K562 (cell line): ENCODE results near the gene RAB6B. TPM values are rescaled to one million over a fixed set of nuclear protein-coding genes. Genes with fewer than 3 reads are reported as not detected.

Experiments
- ATAC-seq: fragments of 200-7000 bp; cut with Tn5 transposase; 3 replicates; pipeline ENCODE4 v1.9.1; 2020; ENCODE audit warnings: moderate library complexity
- BruUV-seq: library from RNA; stranded (reverse); fragments of 400-500 nt; replicated peaks from 2 replicates; lab custom pipeline; 2021; lab: Mats Ljungman, UMichigan
- CTCF ChIA-PET: fragments of 300-600 bp; formaldehyde crosslinking; extraction: SDS; loops from one replicate; lab custom pipeline; 2021; ENCODE audit warnings: low intra/inter-chr PET ratio; lab: Yijun Ruan, JAX
- POLR2A ChIA-PET: fragments of 300-600, 350-650 bp; sonication (Branson Sonifier 250); formaldehyde crosslinking; extraction: SDS; loops from one replicate; lab custom pipeline; 2021; ENCODE audit warnings: antibody characterized with exemption, inconsistent platforms; lab: Yijun Ruan, JAX
- DNase-seq, 4 experiments: peaks; one replicate each; pipeline versions ENCODE4 v3.0.0 to v3.0.0-alpha.2; 2011 to 2018; ENCODE audit warnings: low spot score in 3 of 4, mixed read lengths in 3 of 4; ENCODE audit errors: extremely low read depth in 1 of 4
- FAIRE-seq: peaks from 2 replicates; lab custom pipeline; 2011; peaks lifted over from hg19 to GRCh38; lab: Jason Lieb, UNC
- H2AFZ ChIP-seq: 2 replicates; pipeline ENCODE4 v1.6.0; 2011; ENCODE audit warnings: low read depth, low read length, control low read depth, inconsistent platforms
- H3K27ac ChIP-seq: fragments of 200-600 bp; 3 replicates; pipeline ENCODE4 v1.8.0; 2011; ENCODE audit warnings: low read depth, mild to moderate bottlenecking, control low read depth, inconsistent platforms, low read length, moderate library complexity, mixed read lengths; ENCODE audit errors: extremely low read depth
- H3K27me3 ChIP-seq, 2 experiments: fragments of 300-600 bp in 1 of 2; 2 replicates in 1 of 2; 3 replicates in 1 of 2; pipeline versions ENCODE4 v1.6.0 to v1.8.0; 2011; ENCODE audit warnings: inconsistent platforms in 2 of 2, low read length in 2 of 2, mild to moderate bottlenecking in 1 of 2, mixed read lengths in 1 of 2, moderate library complexity in 1 of 2; ENCODE audit not compliant: control insufficient read depth in 2 of 2, insufficient read depth in 2 of 2
- H3K36me3 ChIP-seq: fragments of 300-600 bp; 3 replicates; pipeline ENCODE4 v1.8.0; 2011; ENCODE audit warnings: mild to moderate bottlenecking, low read length, inconsistent platforms; ENCODE audit not compliant: control insufficient read depth, insufficient read depth
- H3K4me1 ChIP-seq, 2 experiments: fragments of 200-600 bp in 1 of 2; replicated peaks in 1 of 2; 2 replicates in 1 of 2; 3 replicates in 1 of 2; pipeline versions ENCODE4 v1.5.1 to v1.8.0; 2011; ENCODE audit warnings: inconsistent platforms in 2 of 2, low read length in 2 of 2, mild to moderate bottlenecking in 1 of 2, mixed read lengths in 1 of 2, moderate library complexity in 1 of 2; ENCODE audit not compliant: control insufficient read depth in 2 of 2, insufficient read depth in 2 of 2
- H3K4me2 ChIP-seq: 2 replicates; pipeline ENCODE4 v1.6.1; 2011; ENCODE audit warnings: low read length, control low read depth, inconsistent platforms, mixed read lengths; ENCODE audit not compliant: insufficient read depth
- H3K4me3 ChIP-seq: fragments of 200-600 bp; sonication (generic), shearing (Covaris generic); 2 replicates; pipeline ENCODE4 v1.5.1; 2016; ENCODE audit warnings: control low read depth, inconsistent platforms
- H3K79me2 ChIP-seq: fragments of 200-600 bp; 3 replicates; pipeline ENCODE4 v1.8.0; 2011; ENCODE audit warnings: low read length, inconsistent platforms; ENCODE audit not compliant: control insufficient read depth, insufficient read depth
- H3K9ac ChIP-seq, 2 experiments: 2 replicates each; pipeline versions ENCODE4 v1.6.0 to v1.6.1; 2011; ENCODE audit warnings: low read depth in 2 of 2, low read length in 2 of 2, control low read depth in 1 of 2, inconsistent platforms in 1 of 2, mild to moderate bottlenecking in 1 of 2, mixed read lengths in 1 of 2; ENCODE audit not compliant: insufficient read depth in 1 of 2
- H3K9me1 ChIP-seq: one replicate; pipeline ENCODE4 v1.6.0; 2011; ENCODE audit warnings: inconsistent platforms, mild to moderate bottlenecking, low read length, moderate library complexity; ENCODE audit not compliant: control insufficient read depth, insufficient read depth
- H3K9me3 ChIP-seq: replicated peaks from 2 replicates; pipeline ENCODE4 v1.5.1; 2011; ENCODE audit warnings: low read depth, low read length, inconsistent platforms; ENCODE audit not compliant: control insufficient read depth, insufficient read depth
- H4K20me1 ChIP-seq: replicated peaks from 2 replicates; pipeline ENCODE4 v1.6.1; 2011; ENCODE audit warnings: low read length, inconsistent platforms, mixed read lengths; ENCODE audit not compliant: control insufficient read depth, insufficient read depth
- ATF7 ChIP-seq: fragments of 450-650 bp; IDR thresholded peaks from 2 replicates; pipeline ENCODE4 v1.7.1; 2014; ENCODE audit warnings: mild to moderate bottlenecking, moderate library complexity
- BCL6 ChIP-seq: fragments of 250-450 bp; sonication (Bioruptor Pico); IDR thresholded peaks from 2 replicates; pipeline ENCODE4 v1.4.0; 2020
- MCM7 ChIP-seq, 2 experiments: fragments of 450-650 bp; IDR thresholded peaks; 2 replicates each; pipeline ENCODE4 v1.6.1; 2016 to 2018
- PYGO2 ChIP-seq: fragments of 450-650 bp; IDR thresholded peaks from 2 replicates; pipeline ENCODE4 v1.6.1; 2016; ENCODE audit warnings: mild to moderate bottlenecking, missing genetic modification characterization, moderate library complexity, missing compliant biosample characterization
- SRSF7 ChIP-seq: fragments of 200-400 bp; formaldehyde crosslinking; optimal IDR thresholded peaks from 2 replicates; pipeline ENCODE3; 2017; ENCODE audit warnings: mild to moderate bottlenecking, low read depth, low read length
- TAL1 ChIP-seq: fragments of 450-650 bp; IDR thresholded peaks from 2 replicates; pipeline ENCODE4 v1.6.1; 2016; ENCODE audit warnings: mild to moderate bottlenecking
- ZNF77 ChIP-seq: fragments of 250-450 bp; sonication (Bioruptor Pico); IDR thresholded peaks from 2 replicates; pipeline ENCODE4 v1.5.0; 2020
- WGBS: fragments of 100-300 bp; shearing (Covaris generic); methylation state at CpG from one replicate; pipeline ENCODE4 v1.1.6; 2016; ENCODE audit warnings: low coverage, mixed read lengths; ENCODE audit not compliant: insufficient coverage; ENCODE audit errors: missing lambda C conversion rate; 5-methylcytosine and 5-hydroxymethylcytosine counted together
- in situ Hi-C: fragments of 300-500 bp; cut with MboI; formaldehyde crosslinking; loops from 4 replicates; pipeline ENCODE4 v1.15.0; 2018; ENCODE audit warnings: inconsistent platforms, mixed read lengths
- intact Hi-C: fragments of 100-400 bp; cut with micrococcal nuclease; formaldehyde crosslinking; loops from 2 replicates; pipeline ENCODE4 v1.14.2; 2022
- polyA plus RNA-seq, 8 experiments: library from polyadenylated mRNA; depleted of rRNA in 4 of 8; stranded (reverse) in 5 of 8; unstranded in 3 of 8; fragments of >200 nt; fragmentation: Nextera tagmentation in 2 of 8; fragmentation: Illumina TruSeq in 1 of 8; extraction: Ambion mirVana in 2 of 8; extraction: Trizol in 1 of 8; gene quantifications; 2 replicates each; pipeline versions ENCODE4 v1.2.1 to v1.2.3, GENCODE V29; 2011 to 2014; ENCODE audit warnings: inconsistent platforms in 1 of 8, missing spikeins in 1 of 8
- total RNA-seq, 7 experiments: library from RNA; depleted of rRNA in 6 of 7; stranded (reverse); fragments of >200 nt in 6 of 7; fragmentation: Illumina TruSeq in 2 of 7; extraction: Trizol in 2 of 7; gene quantifications; 2 replicates each; pipeline versions ENCODE4 v1.2.1 to v1.2.3, GENCODE V29; 2011 to 2021; ENCODE audit warnings: low replicate concordance in 1 of 7
- TF ChIP-seq, protein P1 (sequence below): sonication (generic); formaldehyde crosslinking; IDR thresholded peaks from 2 replicates; pipeline ENCODE4 v1.8.0; 2022; ENCODE audit warnings: mild to moderate bottlenecking, low read depth, missing genetic modification reagents
- TF ChIP-seq, protein P2 (sequence below): IDR thresholded peaks from 3 replicates; pipeline ENCODE4 v1.6.1; 2011; ENCODE audit warnings: borderline replicate concordance, mild to moderate bottlenecking; ENCODE audit not compliant: insufficient read length, insufficient read depth

Gene RAB6B
- total and polyA plus RNA-seq, 9 of the 15 experiments (the other 6 are each of a cell fraction or from before 2014, with no cell fraction given) = 0.60 to 18.1 (median 1.5) TPM

DNA sequence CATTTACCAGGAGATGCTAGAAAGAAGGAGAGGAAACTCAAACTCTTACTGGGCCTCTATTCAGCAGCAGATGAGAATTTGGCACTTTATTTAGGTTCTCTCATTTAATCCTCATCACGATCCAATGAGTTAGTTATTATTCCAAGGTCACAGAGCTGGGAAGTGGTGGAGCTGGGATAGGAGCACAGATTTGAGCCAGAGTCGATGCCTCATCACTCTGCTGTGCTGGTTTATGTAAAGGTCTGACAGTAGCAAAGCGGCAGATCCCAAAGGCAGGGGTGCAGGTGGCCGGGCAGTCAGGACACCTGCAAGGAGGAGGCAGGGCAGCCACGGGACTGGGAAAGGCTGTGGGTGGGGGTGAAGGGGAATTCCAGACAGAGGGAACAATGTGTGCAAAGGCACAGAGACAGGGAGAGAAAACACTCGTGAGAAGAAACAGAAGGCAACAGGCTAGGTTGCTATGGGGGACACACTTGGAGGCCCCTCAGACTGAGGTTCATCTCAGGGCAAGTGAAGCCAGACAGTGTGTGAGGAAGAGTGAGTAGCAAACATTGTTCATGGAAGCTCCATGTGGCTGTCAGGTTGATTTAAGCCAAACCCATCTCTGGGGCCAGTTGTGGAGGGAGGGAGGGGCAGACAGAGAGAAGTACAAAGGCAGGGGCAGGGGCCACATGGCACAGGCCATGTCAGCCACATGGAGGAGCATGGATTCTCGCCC, 26.8 kb downstream of the RAB6B start:
- no peak overlapping the region for H3K27ac ChIP-seq
- no peaks in the 10 kb centered on the region for H3K9me3 ChIP-seq
- no peaks in the 10 kb centered on the region for H3K27me3 ChIP-seq
- in situ Hi-C loops (no loop called here), intact Hi-C loops (no loop called here)
- no peak for ATAC-seq
- H3K4me3 ChIP-seq = no peak overlapping the region
- no TSS peak for BruUV-seq
- no peaks in the 10 kb centered on the region for H3K79me2 ChIP-seq
- TF ChIP-seq, protein P1, sequence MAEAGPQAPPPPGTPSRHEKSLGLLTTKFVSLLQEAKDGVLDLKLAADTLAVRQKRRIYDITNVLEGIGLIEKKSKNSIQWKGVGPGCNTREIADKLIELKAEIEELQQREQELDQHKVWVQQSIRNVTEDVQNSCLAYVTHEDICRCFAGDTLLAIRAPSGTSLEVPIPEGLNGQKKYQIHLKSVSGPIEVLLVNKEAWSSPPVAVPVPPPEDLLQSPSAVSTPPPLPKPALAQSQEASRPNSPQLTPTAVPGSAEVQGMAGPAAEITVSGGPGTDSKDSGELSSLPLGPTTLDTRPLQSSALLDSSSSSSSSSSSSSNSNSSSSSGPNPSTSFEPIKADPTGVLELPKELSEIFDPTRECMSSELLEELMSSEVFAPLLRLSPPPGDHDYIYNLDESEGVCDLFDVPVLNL (CRISPR knock-in tag) = no peak
- TF ChIP-seq ATF7 (no peak), ZNF77 (CRISPR knock-in tag) (no peak), BCL6 (no peak), MCM7 (IDR thresholded peaks at IDR 0.05) (no peak), TAL1 (no peak), PYGO2 (tag) (no peak), SRSF7 (no peak)
- TF ChIP-seq, protein P2, sequence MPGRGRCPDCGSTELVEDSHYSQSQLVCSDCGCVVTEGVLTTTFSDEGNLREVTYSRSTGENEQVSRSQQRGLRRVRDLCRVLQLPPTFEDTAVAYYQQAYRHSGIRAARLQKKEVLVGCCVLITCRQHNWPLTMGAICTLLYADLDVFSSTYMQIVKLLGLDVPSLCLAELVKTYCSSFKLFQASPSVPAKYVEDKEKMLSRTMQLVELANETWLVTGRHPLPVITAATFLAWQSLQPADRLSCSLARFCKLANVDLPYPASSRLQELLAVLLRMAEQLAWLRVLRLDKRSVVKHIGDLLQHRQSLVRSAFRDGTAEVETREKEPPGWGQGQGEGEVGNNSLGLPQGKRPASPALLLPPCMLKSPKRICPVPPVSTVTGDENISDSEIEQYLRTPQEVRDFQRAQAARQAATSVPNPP = no peak
- H4K20me1 ChIP-seq = no peaks in the 10 kb centered on the region
- no peaks in the 10 kb centered on the region; the same call in 2 of the 3 replicates for H3K36me3 ChIP-seq
- DNase-seq = no peak
- H2AFZ ChIP-seq = no peak overlapping the region
- 38% methylated on average over 6 of the region's 7 CpGs for WGBS
- ChIA-PET CTCF (no interaction called here), POLR2A (interaction anchor here (0.6 kb wide), 1 partner anchor 23 kb away, joined by 3 read pairs; no protein-coding TSS in a partner anchor)
- no peak for FAIRE-seq
- peaks cover 6 to 8% of the 10 kb centered on the region in 2 experiments; a peak in 3 of 5 replicates for H3K4me1 ChIP-seq
- H3K4me2 ChIP-seq = no peak overlapping the region
- no peaks in the 10 kb centered on the region for H3K9me1 ChIP-seq
- H3K9ac ChIP-seq = no peak overlapping the region
